ENCODE results near the gene ROPN1.
"Not testable (repeated sequence)": the region's sequence is repeated elsewhere in the genome, so short reads cannot be mapped to it uniquely, and the experiment has no call there.

Gene ROPN1

DNA sequence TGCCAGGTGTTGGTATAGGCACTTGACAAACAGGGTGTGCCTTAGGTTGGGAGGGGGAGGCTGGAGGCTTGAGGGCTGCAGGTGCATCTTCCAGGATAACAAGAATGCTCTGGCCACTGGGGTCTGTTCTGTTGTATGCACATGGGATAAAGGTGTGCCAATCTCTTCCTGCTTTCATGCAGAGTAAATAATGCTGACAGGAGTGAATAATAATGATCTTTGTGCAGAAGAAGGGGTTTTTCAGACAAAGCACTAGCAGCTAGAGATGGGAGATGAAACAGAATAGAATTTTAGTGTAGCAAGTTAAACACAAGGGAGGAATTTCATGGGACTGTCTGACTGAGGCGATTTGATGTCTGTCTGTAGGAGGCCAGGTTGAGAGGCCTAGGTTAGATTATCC is 1.9 kb upstream of the ROPN1 start:
- no peak for DNase-seq

GRCh38 chr3:123986427-123986826 is 5.5 kb downstream of the ROPN1 start:
- no peak for DNase-seq

- no peak for DNase-seq
Observed at GRCh38 chr3:123984957-123985356, 7.0 kb downstream of the ROPN1 start.

- no peak for DNase-seq
Observed at GRCh38 chr3:123984350-123984749, 7.6 kb downstream of the ROPN1 start.

DNA sequence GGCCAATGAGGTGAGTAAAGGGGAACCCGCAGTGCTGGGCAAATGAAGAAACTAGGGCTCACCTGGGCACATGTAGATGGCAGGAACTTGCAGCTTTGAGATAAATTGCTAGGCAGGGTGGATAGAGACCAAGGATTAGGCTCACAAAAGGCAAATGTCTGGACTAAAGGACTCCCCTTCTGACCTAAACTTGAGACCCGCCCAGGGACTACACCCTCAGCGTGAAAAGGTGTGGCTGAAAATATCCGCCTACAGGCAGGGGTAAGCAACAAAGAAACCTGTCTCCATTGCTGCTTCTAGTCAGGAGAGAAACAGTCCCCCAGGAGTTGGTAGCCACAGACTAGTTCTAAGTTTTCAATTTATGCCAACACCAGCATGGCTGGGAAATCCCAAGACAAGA is 10.6 kb downstream of the ROPN1 start:
- not testable (repeated sequence) for DNase-seq

DNA sequence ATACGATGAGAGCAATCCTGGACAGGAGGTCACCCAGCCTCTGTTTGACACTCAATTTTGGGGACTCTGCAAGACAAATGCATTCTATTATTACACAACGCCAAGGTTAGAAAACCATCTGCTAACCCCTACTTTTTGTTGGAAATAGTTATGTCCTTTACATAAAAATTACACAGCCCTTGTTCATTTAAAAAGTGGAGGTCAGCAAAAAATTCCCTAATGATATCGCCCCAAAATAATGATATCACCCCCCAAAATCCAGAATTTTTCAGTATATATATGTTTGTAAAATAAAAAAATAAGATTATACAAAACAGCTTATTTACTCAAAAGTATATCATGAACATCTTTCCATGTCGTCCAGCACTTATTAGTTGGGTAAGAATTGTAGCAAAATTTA is 11.4 kb downstream of the ROPN1 start:
- DNase-seq = no peak

GRCh38 chr3:123979525-123980501 is 12.1 kb downstream of the ROPN1 start:
- not testable (repeated sequence) for DNase-seq

GRCh38 chr3:123976904-123977303 is 15.0 kb downstream of the ROPN1 start:
- not testable (repeated sequence) for DNase-seq

DNA sequence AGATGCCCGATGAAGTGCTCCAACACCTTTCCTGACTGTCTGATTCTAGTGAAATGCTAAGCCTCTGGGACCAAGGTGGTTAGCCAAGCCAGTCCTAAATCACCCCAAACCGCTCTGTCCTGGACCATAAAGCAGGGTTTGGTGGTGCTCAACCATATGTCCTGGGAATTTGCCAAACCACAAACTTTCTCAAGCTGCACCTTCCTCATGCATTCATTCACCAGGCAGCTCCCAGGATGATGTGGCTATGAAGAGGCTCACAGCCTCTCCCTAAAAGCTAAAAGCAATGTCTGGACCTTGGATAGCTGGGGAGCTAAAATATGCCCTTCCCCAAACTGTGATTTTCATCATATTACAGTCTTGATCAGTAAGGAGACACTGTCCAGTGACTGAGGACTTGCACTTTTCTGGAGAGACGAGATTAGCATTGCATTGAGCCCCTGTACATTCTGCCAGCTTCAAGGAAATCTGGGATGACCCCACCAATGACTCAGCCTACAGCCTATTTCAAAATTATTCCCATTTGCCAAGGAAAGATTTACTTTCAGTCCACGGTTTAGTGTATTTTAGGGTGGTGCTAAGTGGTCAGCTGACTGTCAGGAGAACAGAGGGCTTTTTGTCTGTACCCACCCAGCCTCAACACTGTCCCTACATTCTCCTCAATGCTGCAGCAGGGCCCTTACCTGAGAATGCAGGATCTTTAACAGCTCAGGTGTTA is 15.6 kb downstream of the ROPN1 start:
- not testable (repeated sequence) for DNase-seq

- not testable (repeated sequence) for DNase-seq
Observed at GRCh38 chr3:123975030-123975429, 16.9 kb downstream of the ROPN1 start.

DNA sequence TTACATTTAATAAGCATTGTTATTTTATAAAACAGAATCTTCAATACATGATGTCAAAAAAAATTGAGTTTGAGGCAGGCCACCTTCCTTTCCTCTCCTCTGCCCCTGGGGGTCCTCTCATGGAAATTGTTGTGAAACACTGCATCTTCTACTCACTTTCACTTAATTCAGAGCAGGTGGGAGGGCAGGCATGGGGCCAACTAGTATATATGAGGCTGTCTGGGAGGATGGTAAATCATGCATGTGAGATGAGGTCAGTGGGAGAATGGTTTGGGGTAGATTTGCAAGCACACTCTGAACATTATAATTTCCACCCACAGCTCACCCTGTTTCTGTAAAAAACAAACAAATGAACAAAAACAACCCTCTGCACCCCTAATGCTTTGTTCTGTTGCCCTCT is 20.5 kb downstream of the ROPN1 start:
- no peak for DNase-seq

DNA sequence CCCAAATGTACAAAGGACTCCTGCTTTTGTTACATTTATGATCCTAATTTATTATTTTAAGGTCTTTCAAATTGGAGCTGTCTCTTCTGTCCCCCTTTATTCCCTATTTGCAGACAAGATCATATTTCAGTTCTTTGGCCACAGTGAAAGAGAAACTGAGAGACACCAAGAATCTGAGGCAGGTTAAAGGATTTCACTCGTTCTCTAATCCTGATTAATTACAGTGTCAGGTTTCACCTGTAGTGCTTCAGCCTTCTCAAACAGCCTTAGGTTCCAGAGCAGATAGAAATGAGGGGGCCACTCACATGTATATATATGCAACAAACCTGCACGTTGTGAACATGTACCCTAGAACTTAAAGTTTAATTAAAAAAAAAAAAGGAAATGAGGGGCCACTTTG is 24.7 kb downstream of the ROPN1 start:
- not testable (repeated sequence) for DNase-seq

GRCh38 chr3:123966799-123967198 is 25.1 kb downstream of the ROPN1 start:
- DNase-seq = not testable (repeated sequence)

DNA sequence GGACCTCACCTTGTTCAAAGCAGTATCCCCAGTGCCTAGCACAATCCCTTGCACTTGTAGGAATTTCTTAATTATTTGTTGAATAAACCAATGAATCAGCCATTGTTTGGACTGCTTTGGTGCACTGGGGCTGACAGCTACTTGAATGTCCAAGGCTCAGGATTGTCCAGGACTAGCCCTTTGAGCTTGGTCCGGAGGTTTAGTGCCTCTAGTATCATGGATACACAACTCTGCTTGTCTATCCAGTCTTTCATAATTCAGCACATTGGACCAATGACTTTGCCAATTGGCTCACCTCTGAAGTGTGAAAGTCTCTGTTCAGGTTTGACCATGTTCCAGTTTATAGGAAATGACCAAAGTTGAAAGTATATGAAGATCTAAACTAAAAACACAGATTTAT is 27.1 kb downstream of the ROPN1 start:
- DNase-seq = not testable (repeated sequence)

- no peak for DNase-seq
Observed at GRCh38 chr3:123961508-123961856, 30.4 kb downstream of the ROPN1 start.

- DNase-seq = peak; percentile 90
Observed at GRCh38 chr3:123960781-123961507, 31.0 kb downstream of the ROPN1 start, which contains the start of gene CCDC14. Gene CCDC14 (minus strand): TSS chr3:123961229. CDS start chr3:123961173, 56 bp downstream.

GRCh38 chr3:123953735-123954134 is 38.2 kb downstream of the ROPN1 start:
- DNase-seq = no peak

DNA sequence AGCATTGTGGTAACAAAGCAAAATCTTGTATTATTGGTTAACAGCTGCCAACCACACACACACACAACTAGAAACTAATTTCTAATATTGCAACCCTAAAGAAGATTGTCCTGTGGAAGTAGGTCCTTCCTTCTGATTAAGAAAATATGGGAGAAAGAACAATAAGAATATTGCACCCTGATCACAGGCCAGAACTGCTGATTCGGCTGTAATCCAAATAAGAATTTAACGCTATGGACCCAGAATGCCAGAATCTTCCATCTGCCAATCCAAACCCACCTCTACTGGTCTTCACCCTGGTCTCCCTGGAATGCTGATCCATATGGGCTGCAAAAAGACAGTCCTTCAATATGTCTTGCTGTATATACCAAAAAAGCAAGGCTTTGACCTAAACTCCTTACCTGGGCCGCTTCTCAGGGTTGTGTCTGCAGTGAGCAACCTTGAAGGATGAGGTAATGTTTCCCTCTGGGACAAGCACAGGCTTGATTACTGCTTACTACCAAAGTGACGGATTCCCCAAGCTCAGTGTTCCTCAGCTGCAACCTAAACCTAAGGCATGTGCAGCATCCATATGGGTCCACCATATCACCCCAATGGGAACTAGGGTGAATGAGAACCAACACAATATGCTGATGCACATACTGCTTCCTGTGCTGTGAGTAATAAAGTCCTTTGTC is 38.9 kb downstream of the ROPN1 start:
- no peak for DNase-seq

GRCh38 chr3:123951522-123952447 is 40.1 kb downstream of the ROPN1 start:
- DNase-seq = no peak

GRCh38 chr3:123949641-123950040 is 42.3 kb downstream of the ROPN1 start:
- no peak for DNase-seq

GRCh38 chr3:123948449-123948848 is 43.5 kb downstream of the ROPN1 start:
- no peak for DNase-seq

Measured in inflammatory macrophage treated with lipopolysaccharide for 4 hours (primary cell).